GM12891 (cell line): ENCODE data around the gene MUC6.

ENCODE experiments used
- DNase-seq: peaks from one replicate; pipeline ENCODE4 v3.0.0; 2011; ENCODE audit warnings: low spot score; ENCODE audit not compliant: insufficient read length
- FAIRE-seq: peaks from 2 replicates; lab custom pipeline; 2011; peaks lifted over from hg19 to GRCh38; lab: Jason Lieb, UNC
- PAX5 ChIP-seq: IDR thresholded peaks from 2 replicates; pipeline ENCODE4 v1.6.1; 2011; ENCODE audit warnings: low read length, moderate library complexity, mild to moderate bottlenecking; ENCODE audit not compliant: insufficient read depth, severe bottlenecking
- POLR2A ChIP-seq: IDR thresholded peaks from 2 replicates; pipeline ENCODE4 v1.6.1; 2011; ENCODE audit warnings: low read depth, low read length, control low read depth
- POLR2AphosphoS5 ChIP-seq: IDR thresholded peaks from 2 replicates; pipeline ENCODE4 v1.6.1; 2011; ENCODE audit warnings: low read depth, low read length, control low read depth
- POU2F2 ChIP-seq: IDR thresholded peaks from 2 replicates; pipeline ENCODE4 v1.6.1; 2011; ENCODE audit warnings: low read depth, mild to moderate bottlenecking, control low read depth, low read length, moderate library complexity
- SPI1 ChIP-seq: IDR thresholded peaks from 2 replicates; pipeline ENCODE4 v1.6.1; 2011; ENCODE audit warnings: low read depth, low read length, control low read depth
- TAF1 ChIP-seq: IDR thresholded peaks from 2 replicates; pipeline ENCODE4 v1.6.1; 2011; ENCODE audit warnings: low read depth, low read length, control low read depth

MUC6 gene

DNA sequence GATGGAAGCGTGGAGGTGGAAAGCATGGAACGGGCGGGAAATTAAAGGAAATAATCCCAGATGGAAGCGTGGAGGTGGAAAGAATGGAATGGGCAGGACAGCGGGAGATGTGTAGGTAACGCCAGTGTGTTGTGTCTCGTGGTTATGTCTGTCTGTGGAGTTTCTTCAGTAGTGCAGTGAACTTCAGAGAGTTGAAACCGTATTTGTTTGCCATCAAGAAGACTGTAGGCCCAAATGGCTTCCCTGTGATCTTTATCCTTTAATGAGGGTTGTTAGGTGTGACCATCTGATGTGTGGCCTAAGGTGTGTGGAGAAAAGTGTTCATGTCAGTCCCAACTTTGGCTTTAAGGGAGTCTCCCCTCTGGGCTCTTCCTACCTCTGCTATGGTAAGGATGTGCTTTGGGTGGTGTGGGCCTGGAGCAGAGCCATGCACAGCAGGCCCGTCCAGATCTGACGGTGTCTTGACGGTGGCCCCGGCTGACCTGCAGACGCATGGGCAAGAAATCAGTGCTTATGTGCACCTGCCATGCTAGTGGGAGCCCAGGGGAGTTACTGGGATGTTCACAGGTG is 71.2 kb downstream of the MUC6 start:
- FAIRE-seq = no peak

DNA sequence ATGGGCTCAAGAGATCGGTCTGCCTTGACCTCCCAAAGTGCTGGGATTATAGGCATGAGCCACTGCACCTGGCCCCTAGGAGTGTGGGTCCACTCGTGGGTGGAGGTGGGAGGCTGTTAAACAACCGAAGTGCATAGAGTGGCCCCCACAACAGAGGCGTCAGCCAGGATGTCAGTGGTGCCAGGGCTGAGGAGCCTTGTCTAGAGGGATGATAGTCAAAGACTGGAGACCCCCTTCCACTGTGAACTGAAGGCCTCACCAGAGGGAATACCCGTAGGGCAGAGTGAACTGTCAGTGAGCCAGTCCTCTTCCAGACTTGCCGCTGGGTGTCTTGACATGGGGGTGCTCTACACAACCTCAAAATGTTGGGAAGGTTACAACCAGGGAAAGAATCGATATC is 72.7 kb downstream of the MUC6 start:
- DNase-seq = no peak
- FAIRE-seq = no peak
- TF ChIP-seq PAX5 (no peak), POU2F2 (no peak), POLR2AphosphoS5 (no peak), TAF1 (no peak), SPI1 (no peak), POLR2A (no peak)

More for the DNA sequence above, 71.2 kb downstream of the MUC6 start:
- DNase-seq = no peak
- TF ChIP-seq POLR2A (no peak), SPI1 (no peak), POU2F2 (no peak), POLR2AphosphoS5 (no peak), TAF1 (no peak), PAX5 (no peak)
